Astrocyte of the cerebellum (primary cell): ENCODE data around the gene C10orf90.

Source experiments
- DNase-seq: peaks from one replicate; pipeline ENCODE4 v3.0.0-alpha.2; 2011; ENCODE audit warnings: low read depth
- H3K4me3 ChIP-seq: 2 replicates; pipeline ENCODE4 v1.5.1; 2011; ENCODE audit warnings: mild to moderate bottlenecking, low read depth, low read length, moderate library complexity
- CTCF ChIP-seq: IDR thresholded peaks from 2 replicates; pipeline ENCODE4 v1.5.1; 2012; ENCODE audit warnings: low read length, low read depth, moderate library complexity, mild to moderate bottlenecking; ENCODE audit errors: missing control alignments
- in situ Hi-C: cut with HindIII; loops from 2 replicates; pipeline ENCODE4 v1.10.0; 2017; ENCODE audit warnings: low sequenced_read_pairs

Gene C10orf90

DNA sequence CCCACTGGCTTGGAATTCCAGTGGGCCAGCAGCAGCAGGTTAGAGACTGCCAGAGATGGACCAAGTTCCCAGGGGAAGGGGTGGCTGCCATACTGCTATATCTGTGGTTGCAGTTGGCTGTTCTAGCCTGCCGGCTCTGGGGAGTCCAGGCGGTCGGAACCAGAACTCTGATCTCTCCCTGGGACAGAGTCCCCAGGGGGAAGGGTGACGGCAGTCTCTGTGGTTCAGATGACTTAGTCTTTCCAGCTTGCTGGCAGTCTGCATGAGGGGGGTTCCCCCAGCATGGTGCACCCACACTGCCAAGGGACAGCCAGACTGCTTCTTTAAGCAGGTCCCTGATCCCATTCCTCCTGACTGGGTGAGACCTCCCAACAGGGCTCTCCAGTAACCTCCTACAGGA is 82.5 kb downstream of the C10orf90 start:
- H3K4me3 ChIP-seq, result no peak overlapping the region
- TF ChIP-seq CTCF, result no peak
- in situ Hi-C loops, result no loop called here
- DNase-seq, result no peak

DNA sequence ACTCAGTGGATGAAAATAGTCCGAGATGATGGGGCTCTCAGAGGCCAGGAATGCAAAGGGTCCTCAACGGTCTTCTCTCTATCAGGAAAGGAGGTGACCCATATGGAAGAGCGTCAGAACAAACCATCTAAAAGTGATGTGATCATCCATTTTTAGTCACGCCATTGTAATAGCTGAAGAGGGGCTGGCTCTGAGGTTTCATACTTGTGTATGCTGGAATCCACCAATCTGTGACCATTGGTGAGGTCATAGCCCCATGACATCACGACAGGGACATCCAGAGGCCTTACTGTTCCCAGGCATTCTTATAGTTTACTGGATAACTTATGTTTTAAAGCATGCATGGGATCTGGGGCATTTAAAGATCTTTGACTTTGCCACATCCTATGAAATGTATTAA is 83.6 kb downstream of the C10orf90 start:
- DNase-seq, result no peak
- H3K4me3 ChIP-seq, result no peak overlapping the region
- in situ Hi-C loops, result no loop called here
- no peak for TF ChIP-seq CTCF

DNA sequence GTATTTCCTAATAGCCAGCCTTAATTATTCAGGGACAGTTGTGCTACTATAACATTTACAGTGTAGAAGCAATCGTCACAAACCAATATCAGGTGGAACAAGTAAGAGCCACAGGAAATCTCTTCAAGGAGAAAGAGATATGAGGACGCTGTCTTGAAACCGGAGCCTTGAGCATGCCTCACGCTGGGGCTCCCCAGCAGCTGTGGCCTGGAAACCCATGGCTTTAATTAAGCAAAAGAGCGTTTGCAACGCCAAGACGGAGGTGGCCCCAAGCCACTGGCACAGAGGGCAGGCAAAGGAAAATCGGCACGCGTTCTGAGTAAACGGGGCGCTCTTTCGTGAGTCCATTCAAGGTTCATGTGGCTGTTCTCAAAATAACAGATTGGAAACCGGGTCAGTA is 84.4 kb downstream of the C10orf90 start:
- TF ChIP-seq CTCF, result no peak
- in situ Hi-C loops, result no loop called here
- no peak for DNase-seq
- H3K4me3 ChIP-seq, result no peak overlapping the region

GRCh38 chr10:126585249-126586017 is 85.1 kb downstream of the C10orf90 start:
- TF ChIP-seq CTCF, result no peak
- H3K4me3 ChIP-seq, result no peak overlapping the region
- in situ Hi-C loops, result no loop called here
- no peak for DNase-seq

- TF ChIP-seq CTCF, result no peak
- DNase-seq, result no peak
- H3K4me3 ChIP-seq, result no peak overlapping the region
- in situ Hi-C loops, result no loop called here
Observed at GRCh38 chr10:126584836-126585235, 85.7 kb downstream of the C10orf90 start.

DNA sequence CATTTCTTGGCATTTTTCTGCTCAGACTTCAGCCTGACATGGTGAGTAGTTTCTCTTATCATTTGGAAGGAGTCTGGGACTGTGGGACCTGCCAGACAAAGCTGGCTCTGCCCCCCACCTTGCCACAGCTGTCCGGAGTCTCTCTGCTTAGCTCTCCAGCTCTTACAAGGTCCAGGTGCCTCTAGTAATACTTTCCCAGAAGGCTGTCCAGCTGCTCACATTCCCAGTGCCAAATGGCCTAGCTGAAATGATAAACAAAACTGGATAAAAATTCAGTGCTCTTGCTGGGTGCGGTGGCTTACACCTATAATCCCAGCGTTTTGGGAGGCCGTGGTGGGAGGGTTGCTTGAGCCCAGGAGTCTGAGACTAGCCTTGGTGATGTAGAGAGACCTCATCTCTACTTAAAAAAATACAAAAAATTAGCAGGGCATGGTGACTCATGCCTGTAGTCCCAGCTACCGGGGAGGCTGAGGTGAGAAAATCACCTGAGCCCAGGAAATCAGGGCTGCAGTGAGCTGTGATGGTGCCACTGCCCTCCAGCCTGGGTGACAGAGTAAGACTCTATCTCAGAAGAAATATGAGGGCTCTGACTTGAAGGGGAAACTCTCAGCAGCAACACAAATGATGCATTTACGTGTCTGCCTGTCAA is 86.8 kb downstream of the C10orf90 start:
- no peak for TF ChIP-seq CTCF
- H3K4me3 ChIP-seq, result no peak overlapping the region
- in situ Hi-C loops, result no loop called here
- DNase-seq, result no peak
